HG03045 (cell line): ENCODE measurements around the gene ULK1.
"Not testable (repeated sequence)": the region's sequence is repeated elsewhere in the genome, so short reads cannot be mapped to it uniquely, and the experiment has no call there.

Experiments used
- ATAC-seq: cut with Tn5 transposase; IDR thresholded peaks from one replicate; pipeline ENCODE4 v1.9.1; 2021; ENCODE audit warnings: mild to moderate bottlenecking, moderate library complexity; ENCODE audit not compliant: unreplicated experiment

Gene ULK1

DNA sequence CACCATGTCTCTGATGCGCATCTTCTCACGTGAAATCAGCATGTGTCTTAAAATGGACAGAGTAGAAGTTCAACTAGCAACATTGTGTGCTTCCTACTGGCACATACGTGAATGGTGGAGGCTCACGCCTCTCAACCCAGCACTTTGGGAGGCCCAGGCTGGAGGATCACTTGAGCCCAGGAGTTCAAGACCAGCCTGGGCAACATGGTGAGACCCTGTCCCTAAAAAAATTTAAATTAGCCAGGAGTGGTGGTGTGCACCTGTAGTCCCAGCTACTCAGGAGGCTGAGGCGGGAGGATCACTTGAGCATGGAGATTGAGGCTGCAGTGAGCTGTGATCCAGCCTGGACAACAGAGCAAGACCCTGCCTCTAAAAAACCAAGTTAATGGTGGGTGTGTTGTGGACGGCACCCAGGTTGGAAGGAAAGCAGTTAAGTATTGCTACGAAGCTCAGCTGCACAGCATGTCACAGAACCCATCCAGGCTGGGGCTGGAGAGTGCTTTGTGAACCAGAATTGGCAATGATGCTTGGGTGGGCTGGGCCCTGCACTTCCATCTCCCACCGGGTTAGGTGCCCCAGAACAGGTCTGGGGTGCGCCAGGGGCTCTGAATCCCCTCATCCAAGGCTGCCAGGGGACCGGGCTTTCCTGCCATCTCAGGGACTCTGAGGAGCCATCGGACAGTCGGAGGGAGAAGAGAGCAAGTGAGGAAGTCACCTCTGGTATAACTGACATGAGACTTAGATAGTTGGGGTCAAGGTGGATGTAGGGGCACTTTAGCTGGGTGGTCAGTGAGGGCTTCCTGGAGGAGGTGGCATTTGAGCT lies 33.0 kb upstream of the ULK1 start:
- no peak for ATAC-seq

- ATAC-seq: no peak
Measured at GRCh38 chr12:131862084-131862441, 32.4 kb upstream of the ULK1 start.

DNA sequence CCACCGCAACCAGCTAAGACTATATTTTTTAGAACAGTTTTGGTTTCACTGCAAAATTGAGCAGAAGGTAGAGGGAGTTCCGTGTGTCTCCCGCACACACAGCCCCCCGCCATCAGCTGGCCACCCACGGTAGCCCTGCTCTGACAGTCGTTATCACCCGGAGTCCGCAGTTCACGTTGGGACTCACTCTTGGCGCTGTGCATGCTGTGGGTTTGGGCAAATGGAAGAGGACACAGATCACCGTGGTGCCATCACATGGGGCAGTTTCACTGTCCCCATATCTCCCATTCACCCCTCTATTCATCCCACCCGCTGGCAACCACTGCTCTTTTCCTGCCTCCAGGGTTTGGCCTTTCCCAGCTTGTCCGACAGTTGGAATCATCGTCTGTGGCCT lies 31.8 kb upstream of the ULK1 start:
- no peak for ATAC-seq

GRCh38 chr12:131862994-131863710 lies 31.3 kb upstream of the ULK1 start:
- no peak for ATAC-seq

- no peak for ATAC-seq
Measured at GRCh38 chr12:131863711-131864396, 30.6 kb upstream of the ULK1 start.

- no peak for ATAC-seq
Measured at GRCh38 chr12:131864469-131864868, 30.0 kb upstream of the ULK1 start.

- no peak for ATAC-seq
Measured at GRCh38 chr12:131865180-131865875, 29.1 kb upstream of the ULK1 start.

GRCh38 chr12:131867471-131867870 lies 27.0 kb upstream of the ULK1 start:
- ATAC-seq: no peak

DNA sequence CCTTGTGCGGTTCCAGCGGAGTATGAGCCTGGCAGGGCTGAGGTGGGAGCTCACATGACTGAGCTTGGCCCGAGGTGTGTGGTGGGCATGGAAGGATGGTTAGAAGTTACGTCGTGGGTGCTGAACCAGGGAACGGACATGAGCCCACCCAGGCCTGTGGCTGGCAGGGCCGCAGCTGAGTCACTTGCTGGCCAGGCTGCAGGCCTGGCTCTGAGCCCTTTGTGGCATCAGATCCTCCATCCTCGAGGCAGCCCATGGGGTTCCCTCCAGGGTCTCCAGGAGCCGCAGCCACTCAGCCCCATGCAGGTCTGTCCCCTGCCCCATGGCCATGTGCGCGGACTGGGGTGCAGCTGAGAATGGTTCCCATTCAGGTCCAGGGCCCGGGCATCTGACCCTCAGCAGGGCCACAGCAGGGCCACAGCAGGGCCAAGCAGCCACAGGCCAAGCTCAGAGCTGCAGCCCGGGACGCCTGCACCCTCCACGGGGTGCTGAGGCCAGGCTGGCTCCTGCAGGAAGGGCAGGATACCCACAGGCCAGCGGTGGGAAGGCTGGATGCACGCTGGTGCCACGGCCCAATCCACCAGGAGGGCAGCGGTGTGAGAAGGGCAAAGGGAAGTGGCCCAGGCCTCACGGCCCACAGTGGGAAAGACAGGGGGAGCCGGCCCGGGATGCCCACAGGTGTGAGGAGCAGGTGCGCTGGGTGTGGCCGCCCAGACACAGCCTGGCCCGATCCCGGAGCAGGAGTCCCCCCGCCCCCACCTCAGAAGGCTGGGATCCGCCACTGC lies 26.3 kb upstream of the ULK1 start:
- ATAC-seq: no peak

DNA sequence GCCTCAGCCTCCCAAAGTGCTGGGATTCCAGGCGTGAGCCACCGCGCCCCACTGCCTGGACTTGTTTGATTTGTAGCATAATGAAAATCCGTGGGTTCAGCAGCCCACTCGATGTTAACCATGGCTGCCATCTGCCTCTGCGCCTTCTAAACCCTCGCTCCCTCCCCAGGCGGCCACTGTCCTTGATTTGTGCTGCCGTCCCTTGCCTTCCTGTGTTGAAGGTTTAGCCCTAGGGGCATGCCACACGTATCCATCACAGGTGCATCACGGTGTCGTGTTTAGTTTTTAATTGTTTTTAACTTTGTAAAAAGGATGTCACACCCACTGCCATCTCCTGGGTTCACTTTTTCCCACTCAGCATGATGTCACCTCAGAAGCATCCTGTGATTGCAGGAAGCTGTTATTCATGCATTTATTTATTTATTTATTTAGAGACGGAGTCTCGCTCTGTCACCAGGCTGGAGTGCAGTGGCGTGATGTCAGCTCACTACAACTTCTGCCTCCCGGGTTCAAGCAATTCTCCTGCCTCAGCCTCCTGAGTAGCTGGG lies 24.5 kb upstream of the ULK1 start:
- no peak for ATAC-seq

GRCh38 chr12:131871677-131872076 lies 22.7 kb upstream of the ULK1 start:
- no peak for ATAC-seq

GRCh38 chr12:131872154-131873051 lies 22.0 kb upstream of the ULK1 start:
- no peak for ATAC-seq

- no peak for ATAC-seq
Measured at GRCh38 chr12:131873293-131873692, 21.1 kb upstream of the ULK1 start.

DNA sequence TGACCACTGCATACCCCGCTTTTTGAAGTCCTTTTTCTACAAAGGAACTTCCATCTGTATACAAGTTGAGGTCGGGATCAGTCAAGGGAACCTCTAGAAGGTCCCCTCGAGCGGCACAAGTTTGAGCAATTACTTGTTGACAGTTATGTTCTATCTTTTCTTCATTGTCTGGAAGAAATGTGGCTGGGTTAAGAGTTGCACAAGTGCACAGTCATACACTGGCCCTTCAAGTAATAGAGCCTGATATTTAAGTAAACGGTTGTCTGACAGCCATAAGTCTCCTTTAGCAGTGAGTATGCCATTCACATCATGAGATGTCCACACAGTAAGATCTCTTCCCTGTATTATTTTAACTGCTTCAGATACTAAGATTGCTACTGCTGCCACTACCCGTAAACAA lies 19.4 kb upstream of the ULK1 start:
- not testable (repeated sequence) for ATAC-seq

DNA sequence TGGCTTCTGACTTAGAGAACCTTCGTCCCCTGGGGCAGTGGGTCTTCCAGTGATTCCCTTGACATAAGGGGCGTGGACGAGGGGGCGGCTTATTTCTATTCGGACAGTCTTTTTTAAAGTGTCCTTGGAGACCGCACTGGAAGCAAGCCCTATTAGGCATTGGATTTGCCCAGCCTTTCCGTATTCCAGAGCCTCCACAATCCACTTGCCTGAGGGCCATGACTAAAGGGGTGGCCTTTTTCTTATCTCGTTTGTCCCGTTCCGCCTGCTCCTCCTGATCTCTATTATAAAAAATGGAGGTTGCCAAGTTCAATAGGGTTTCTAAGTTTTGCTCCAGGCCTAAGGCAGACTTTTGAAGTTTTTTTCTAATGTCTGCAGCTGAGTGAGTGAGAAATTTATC lies 17.2 kb upstream of the ULK1 start:
- ATAC-seq: not testable (repeated sequence)

DNA sequence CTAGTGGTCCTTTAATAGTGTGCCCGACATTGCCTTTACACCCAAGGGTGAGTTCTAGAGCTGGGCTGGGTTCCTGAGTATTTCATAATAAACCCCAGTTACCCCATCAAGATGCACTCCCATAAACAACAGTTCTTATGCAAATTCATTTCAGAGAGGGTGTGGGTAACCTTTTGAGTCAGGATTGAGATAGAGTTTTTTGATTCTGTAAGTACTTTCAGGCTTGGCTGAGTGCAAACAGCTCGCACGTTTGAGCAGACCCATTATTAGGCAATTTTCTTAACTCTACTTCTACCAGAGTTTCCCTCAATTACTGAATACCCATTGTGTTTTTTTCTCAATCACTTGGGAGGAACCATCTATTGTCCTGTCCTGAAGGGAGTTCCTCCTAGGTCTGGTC lies 16.0 kb upstream of the ULK1 start:
- ATAC-seq: not testable (repeated sequence)

DNA sequence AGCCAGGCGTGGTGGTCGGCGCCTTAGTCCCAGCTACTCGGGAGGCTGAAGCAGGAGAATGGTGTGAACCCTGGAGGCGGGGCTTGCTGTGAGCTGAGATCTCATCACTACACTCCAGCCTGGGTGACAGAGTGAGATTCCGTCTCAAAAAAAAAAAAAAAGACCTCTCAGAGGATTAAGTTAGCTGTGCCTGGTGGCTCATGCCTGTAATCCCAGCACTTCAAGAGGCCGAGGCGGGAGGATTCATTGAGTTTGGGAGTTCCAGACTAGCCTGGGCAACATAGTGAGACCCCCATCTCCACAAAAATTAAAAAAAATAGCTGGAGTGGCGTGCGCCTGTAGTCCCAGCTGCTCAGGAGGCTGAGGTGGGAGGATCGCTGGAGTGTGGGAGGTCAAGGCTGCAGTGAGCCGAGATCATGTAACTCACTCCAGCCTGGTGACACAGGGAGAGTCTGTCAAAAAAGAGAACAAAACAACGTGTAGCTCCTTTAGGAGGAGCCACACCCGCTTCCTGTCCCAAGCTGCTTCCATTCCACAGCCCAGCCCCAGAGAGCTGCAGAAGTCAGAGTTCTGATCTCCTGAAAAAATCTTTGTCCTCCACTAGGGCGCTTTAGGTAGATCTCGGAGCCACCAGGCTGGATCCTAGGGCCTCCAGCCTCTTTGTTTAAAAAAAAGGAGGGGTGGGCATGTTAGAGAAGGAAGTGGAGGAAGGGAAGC lies 11.5 kb upstream of the ULK1 start:
- ATAC-seq: no peak

DNA sequence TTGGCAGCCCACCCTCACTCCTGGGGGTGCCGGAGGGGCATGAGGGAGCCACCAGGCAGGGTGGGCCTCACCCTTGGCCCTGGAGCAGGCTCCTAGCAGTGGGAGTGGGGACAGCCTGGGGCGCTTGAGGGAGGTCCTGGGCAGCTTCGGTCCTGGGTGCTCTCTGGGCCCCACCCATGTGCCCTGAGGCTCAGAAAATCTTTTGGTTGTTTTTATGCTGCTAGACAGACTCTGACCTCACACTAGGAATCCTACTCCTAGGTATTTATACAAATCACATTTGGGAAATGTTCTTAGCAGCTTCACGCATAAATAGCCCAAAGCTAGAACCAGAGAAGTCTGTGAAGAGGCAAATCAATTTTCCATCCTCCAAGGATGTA lies 10.9 kb upstream of the ULK1 start:
- no peak for ATAC-seq

- not testable (repeated sequence) for ATAC-seq
Measured at GRCh38 chr12:131885076-131885475, 9.3 kb upstream of the ULK1 start.
